HL-60 (cell line): ENCODE measurements around the gene VASP.

Experiments used
- GABPA ChIP-seq: IDR thresholded peaks from 2 replicates; pipeline ENCODE4 v1.6.1; 2012; ENCODE audit warnings: low read depth
- POLR2AphosphoS5 ChIP-seq: IDR thresholded peaks from 2 replicates; pipeline ENCODE4 v1.6.1; 2012; ENCODE audit warnings: low read depth
- REST ChIP-seq: IDR thresholded peaks from 2 replicates; pipeline ENCODE4 v1.6.1; 2012; ENCODE audit warnings: low read depth; ENCODE audit not compliant: insufficient replicate concordance
- TF ChIP-seq, protein P1 (sequence below): IDR thresholded peaks from one replicate; pipeline ENCODE4 v1.5.1; 2011; ENCODE audit warnings: low read length, control low read depth, inconsistent platforms; ENCODE audit not compliant: insufficient read depth

GRCh38 chr19:45477186-45477585 is 30.1 kb upstream of the VASP start:
- TF ChIP-seq, protein P1, sequence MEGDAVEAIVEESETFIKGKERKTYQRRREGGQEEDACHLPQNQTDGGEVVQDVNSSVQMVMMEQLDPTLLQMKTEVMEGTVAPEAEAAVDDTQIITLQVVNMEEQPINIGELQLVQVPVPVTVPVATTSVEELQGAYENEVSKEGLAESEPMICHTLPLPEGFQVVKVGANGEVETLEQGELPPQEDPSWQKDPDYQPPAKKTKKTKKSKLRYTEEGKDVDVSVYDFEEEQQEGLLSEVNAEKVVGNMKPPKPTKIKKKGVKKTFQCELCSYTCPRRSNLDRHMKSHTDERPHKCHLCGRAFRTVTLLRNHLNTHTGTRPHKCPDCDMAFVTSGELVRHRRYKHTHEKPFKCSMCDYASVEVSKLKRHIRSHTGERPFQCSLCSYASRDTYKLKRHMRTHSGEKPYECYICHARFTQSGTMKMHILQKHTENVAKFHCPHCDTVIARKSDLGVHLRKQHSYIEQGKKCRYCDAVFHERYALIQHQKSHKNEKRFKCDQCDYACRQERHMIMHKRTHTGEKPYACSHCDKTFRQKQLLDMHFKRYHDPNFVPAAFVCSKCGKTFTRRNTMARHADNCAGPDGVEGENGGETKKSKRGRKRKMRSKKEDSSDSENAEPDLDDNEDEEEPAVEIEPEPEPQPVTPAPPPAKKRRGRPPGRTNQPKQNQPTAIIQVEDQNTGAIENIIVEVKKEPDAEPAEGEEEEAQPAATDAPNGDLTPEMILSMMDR = no peak
- TF ChIP-seq POLR2AphosphoS5 (no peak), GABPA (no peak), REST (no peak)
